Sigmoid colon (tissue), 7 donors: ENCODE measurements around the gene SEL1L. TPM values are rescaled to one million over a fixed set of nuclear protein-coding genes. Genes with fewer than 3 reads are reported as not detected.
"Not testable (repeated sequence)": the region's sequence is repeated elsewhere in the genome, so short reads cannot be mapped to it uniquely, and the experiment has no call there.

Source experiments
- DNase-seq: peaks from one replicate; pipeline ENCODE4 v3.0.0-alpha.2; 2019
- H3K27ac ChIP-seq, 4 donors: fragments of 200-600 bp; sonication (generic); one replicate each; pipeline ENCODE4 v1.5.1; 2016 to 2019; ENCODE audit warnings: mild to moderate bottlenecking in 1 of 4
- H3K27me3 ChIP-seq, 3 donors: fragments of 200-600 bp; sonication (generic); one replicate each; pipeline ENCODE4 v1.5.1; 2019; ENCODE audit warnings: mild to moderate bottlenecking in 1 of 3
- H3K36me3 ChIP-seq, 4 donors: fragments of 200-600 bp; sonication (generic); one replicate each; pipeline ENCODE4 v1.5.1; 2016 to 2019
- H3K4me1 ChIP-seq, 4 donors: fragments of 200-600 bp; sonication (generic); one replicate each; pipeline ENCODE4 v1.5.1; 2017 to 2019
- H3K4me3 ChIP-seq, 4 donors: fragments of 200-600 bp; sonication (generic); one replicate each; pipeline ENCODE4 v1.5.1; 2017 to 2019; ENCODE audit warnings: mild to moderate bottlenecking in 2 of 4, moderate library complexity in 1 of 4
- H3K9me3 ChIP-seq, 4 donors: fragments of 200-600 bp in 3 of 4; sonication (generic) in 3 of 4; one replicate each; pipeline versions ENCODE4 v1.5.1 to v1.6.1; 2013 to 2019
- EP300 ChIP-seq, 4 donors: sonication (generic); formaldehyde crosslinking; IDR thresholded peaks; one replicate each; pipeline ENCODE4 v1.6.1; 2017; ENCODE audit warnings: antibody characterized with exemption in 4 of 4
- POLR2A ChIP-seq, 2 donors: fragments of 450-650 bp; IDR thresholded peaks; one replicate each; pipeline ENCODE4 v1.6.1; 2016; ENCODE audit warnings: antibody characterized with exemption in 2 of 2, mild to moderate bottlenecking in 2 of 2, moderate library complexity in 2 of 2
- POLR2AphosphoS5 ChIP-seq, 4 donors: sonication (generic); formaldehyde crosslinking; IDR thresholded peaks; one replicate each; pipeline ENCODE4 v1.6.1; 2017; ENCODE audit warnings: antibody characterized with exemption in 4 of 4
- WGBS, 2 donors: extraction: QIAGEN DNeasy Blood & Tissue Kit; methylation state at CpG; one replicate each; pipeline ENCODE4 v1.1.7; 2013; 5-methylcytosine and 5-hydroxymethylcytosine counted together
- intact Hi-C: fragments of 100-400 bp; cut with DNase I; formaldehyde crosslinking; loops from one replicate; pipeline ENCODE4 v1.15.1; 2023
- polyA plus RNA-seq, 3 donors: library from polyadenylated mRNA; stranded (reverse); fragments of 200-250 nt; gene quantifications; one replicate each; pipeline ENCODE4 v1.2.3, GENCODE V29; 2013
- total RNA-seq, 4 donors: library from RNA; depleted of rRNA; stranded (reverse); fragments of >200 nt; gene quantifications; one replicate each; pipeline ENCODE4 v1.1.0, GENCODE V29; 2016
- TF ChIP-seq, protein P1 (sequence below), 4 experiments: fragments of 450-650 bp in 3 of 4; fragments of 200-600 bp in 1 of 4; IDR thresholded peaks; one replicate each; pipeline ENCODE4 v1.5.1; 2016 to 2019; ENCODE audit warnings: antibody characterized with exemption in 4 of 4, mild to moderate bottlenecking in 3 of 4, moderate library complexity in 2 of 4
- donor health status: healthy with polysubstance abuse.
- donor health status: Bipolar disorder and iron deficiency.
- donor health status: healthy.

Gene SEL1L
- total and polyA plus RNA-seq, 7 donors, result 4.2 to 74.8 (median 52.0) TPM

DNA sequence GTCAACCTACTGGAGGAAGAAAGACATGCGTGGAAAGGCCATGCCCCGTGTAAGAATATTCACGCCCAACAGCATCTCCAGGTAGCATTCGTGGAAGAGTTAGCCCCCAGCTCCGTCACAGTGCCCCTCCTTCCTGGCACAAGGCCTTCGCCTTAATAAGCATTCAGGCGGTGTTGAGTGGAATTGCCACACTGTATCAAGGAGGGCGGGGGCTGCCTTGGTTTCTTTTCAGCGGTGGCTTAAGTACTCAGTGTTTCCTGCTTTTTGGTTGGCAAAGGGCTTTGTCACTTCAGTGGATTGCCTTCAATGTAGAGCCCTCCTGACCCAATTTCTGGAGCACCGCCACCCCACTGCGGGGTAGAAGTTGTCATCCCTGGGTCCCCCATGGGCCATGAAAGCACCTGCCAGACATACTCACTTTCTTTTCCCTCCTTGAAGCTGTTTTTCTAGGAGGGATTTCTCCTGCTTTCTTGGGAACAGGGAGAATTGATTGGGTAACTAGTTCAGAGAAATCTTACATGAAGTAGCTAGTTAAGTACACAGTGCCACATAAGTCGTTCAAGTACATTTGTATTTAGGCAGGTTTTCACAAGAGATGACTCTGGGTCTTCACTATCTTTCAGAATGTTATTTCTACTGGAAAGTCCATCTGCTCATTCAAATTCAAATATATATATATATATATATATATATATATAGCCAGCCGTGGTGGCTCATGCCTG is 68.0 kb downstream of the SEL1L start:
- Histone ChIP-seq H3K4me3 (no peak overlapping the region), H3K9me3 (no peaks in the 10 kb centered on the region), H3K36me3 (no peaks in the 10 kb centered on the region), H3K4me1 (no peaks in the 10 kb centered on the region), H3K27ac (no peak overlapping the region), H3K27me3 (no peaks in the 10 kb centered on the region)
- WGBS, 2 donors, result 81 to 86% methylated on average over 13 of the region's 13 CpGs
- no peak for DNase-seq
- TF ChIP-seq, protein P1, sequence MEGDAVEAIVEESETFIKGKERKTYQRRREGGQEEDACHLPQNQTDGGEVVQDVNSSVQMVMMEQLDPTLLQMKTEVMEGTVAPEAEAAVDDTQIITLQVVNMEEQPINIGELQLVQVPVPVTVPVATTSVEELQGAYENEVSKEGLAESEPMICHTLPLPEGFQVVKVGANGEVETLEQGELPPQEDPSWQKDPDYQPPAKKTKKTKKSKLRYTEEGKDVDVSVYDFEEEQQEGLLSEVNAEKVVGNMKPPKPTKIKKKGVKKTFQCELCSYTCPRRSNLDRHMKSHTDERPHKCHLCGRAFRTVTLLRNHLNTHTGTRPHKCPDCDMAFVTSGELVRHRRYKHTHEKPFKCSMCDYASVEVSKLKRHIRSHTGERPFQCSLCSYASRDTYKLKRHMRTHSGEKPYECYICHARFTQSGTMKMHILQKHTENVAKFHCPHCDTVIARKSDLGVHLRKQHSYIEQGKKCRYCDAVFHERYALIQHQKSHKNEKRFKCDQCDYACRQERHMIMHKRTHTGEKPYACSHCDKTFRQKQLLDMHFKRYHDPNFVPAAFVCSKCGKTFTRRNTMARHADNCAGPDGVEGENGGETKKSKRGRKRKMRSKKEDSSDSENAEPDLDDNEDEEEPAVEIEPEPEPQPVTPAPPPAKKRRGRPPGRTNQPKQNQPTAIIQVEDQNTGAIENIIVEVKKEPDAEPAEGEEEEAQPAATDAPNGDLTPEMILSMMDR (IDR thresholded peaks at IDR 0.05), result no peak
- TF ChIP-seq EP300 (IDR thresholded peaks at IDR 0.05) (no peak), POLR2AphosphoS5 (IDR thresholded peaks at IDR 0.05) (no peak), POLR2A (IDR thresholded peaks at IDR 0.05) (no peak)
- intact Hi-C loops, result loop anchor here (10.0 kb wide), 2 partner anchors 69 to 511 kb away; partner anchors contain the start of genes SEL1L and TSHR

DNA sequence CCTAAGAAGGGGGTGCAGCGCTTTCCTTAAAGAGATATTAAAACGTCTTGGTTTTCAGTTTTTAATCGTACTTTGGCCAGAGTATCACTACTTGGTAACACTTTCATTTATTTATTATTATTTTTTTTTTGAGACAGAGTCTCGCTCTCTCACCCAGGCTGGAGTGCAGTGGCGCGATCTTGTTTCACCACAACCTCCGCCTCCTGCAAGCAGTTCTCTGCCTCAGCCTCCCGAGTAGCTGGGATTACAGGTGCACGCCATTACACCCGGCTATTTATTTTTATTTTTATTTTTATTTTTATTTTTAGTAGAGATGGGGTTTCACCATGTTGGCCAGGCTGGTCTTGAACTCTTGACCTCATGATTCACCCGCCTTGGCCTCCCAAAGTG is 68.7 kb downstream of the SEL1L start:
- H3K36me3 ChIP-seq, H3K9me3 ChIP-seq, H3K27me3 ChIP-seq, H3K4me1 ChIP-seq, DNase-seq: not testable (repeated sequence)
- WGBS, 2 donors, result 50 to 52% methylated on average over 11 of the region's 11 CpGs
- intact Hi-C loops, result loop anchor here (10.0 kb wide), 2 partner anchors 70 to 510 kb away; partner anchors contain the start of genes SEL1L and TSHR
- Histone ChIP-seq H3K27ac (peak overlapping the region in 3 of 4 donors; percentile 3 to 41 (median 27)), H3K4me3 (peak overlapping the region; percentile 22 to 44 (median 42))

DNA sequence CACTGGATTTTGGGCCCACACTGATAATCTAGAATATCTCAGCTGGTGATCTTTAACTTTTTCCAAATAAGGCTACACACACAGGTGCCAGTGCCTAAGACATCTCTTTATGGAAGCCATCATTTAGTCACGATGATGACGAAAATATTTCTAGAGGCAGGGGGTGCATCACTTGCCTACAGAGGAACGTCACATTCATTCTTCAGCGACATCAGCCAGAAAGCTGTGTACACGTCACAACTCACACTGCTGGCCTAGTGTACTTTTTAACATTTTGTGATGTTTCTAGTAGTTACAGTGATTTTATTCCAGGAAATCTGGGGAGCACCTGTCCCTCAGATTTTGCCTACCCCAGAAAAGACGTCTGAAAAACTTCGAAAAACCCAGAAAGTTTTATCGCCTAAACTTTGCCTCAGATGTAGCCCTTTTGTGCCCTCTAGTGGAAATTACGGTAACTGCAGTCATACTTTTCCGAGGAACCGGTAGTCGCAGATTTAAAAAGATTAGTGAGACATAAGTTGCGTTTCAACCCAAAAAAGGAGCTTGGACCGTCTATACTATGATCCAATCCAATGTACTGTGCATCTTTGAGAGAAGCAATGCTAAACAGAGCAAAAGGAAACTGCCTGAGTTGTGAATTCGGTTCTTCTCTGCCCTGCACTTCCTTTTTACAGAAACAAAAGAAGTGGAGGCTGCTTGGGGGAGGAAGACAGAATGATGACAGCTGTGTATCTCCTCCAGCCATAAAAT is 69.2 kb downstream of the SEL1L start:
- no peaks in the 10 kb centered on the region for H3K9me3 ChIP-seq
- no peaks in the 10 kb centered on the region for H3K36me3 ChIP-seq
- H3K27me3 ChIP-seq, result no peaks in the 10 kb centered on the region
- WGBS, 2 donors, result 20 to 24% methylated on average over 15 of the region's 15 CpGs
- intact Hi-C loops, result loop anchor here (10.0 kb wide), 2 partner anchors 70 to 510 kb away; partner anchors contain the start of genes SEL1L and TSHR
- no peaks in the 10 kb centered on the region for H3K4me1 ChIP-seq
- no peak for DNase-seq
- TF ChIP-seq, protein P1 (IDR thresholded peaks at IDR 0.05), result peak; percentile 82 to 89 (median 85)
- no peak for TF ChIP-seq POLR2A (IDR thresholded peaks at IDR 0.05)
- H3K4me3 ChIP-seq, result peak overlapping the region; percentile 22 to 44 (median 42)
- peak overlapping the region in 3 of 4 donors; percentile 3 to 41 (median 27) for H3K27ac ChIP-seq

DNA sequence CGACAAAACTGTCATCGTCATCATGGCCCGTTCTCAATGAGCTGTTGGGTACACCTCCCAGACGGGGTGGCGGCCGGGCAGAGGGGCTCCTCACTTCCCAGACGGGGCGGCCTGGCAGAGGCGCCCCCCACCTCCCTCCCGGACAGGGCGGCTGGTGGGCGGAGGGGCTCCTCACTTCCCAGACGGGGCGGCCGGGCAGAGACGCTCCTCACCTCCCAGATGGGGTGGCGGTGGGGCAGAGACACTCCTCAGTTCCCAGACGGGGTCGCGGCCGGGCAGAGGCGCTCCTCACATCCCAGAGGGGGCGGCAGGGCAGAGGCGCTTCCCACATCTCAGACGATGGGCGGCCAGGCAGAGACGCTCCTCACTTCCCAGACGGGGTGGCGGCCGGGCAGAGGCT is 71.3 kb downstream of the SEL1L start:
- H3K4me1 ChIP-seq, H3K36me3 ChIP-seq, DNase-seq, H3K27me3 ChIP-seq, H3K27ac ChIP-seq, H3K9me3 ChIP-seq, H3K4me3 ChIP-seq: not testable (repeated sequence)
- WGBS, 2 donors, result 95 to 97% methylated on average over 30 of the region's 30 CpGs
- intact Hi-C loops, result loop anchor here (10.0 kb wide), 2 partner anchors 72 to 508 kb away; partner anchors contain the start of genes SEL1L and TSHR

DNA sequence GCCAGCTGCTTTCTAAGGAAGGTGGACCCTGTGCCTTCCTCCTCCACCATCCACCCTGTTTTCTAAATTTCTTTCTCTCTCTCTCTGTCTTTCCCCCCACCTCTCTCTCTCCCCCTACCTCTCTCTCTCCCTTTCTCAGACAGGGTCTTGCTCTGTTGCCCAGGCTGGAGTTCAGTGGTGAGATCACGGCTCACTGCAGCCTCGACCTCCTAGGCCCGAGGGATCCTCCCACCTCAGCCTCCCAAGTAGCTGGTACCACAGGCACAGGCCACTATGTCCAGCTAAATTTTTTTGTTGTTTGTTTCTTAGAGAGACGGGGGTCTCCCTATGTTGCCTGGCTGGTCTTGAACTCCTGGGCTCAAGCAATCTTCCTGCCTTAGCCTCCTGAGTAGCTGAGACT is 73.7 kb downstream of the SEL1L start:
- no peak for TF ChIP-seq EP300 (IDR thresholded peaks at IDR 0.05)
- TF ChIP-seq POLR2A (IDR thresholded peaks at IDR 0.05), result no peak
- TF ChIP-seq, protein P1 (IDR thresholded peaks at IDR 0.05), result no peak
- no peak for TF ChIP-seq POLR2AphosphoS5 (IDR thresholded peaks at IDR 0.05)
- no peak for DNase-seq
- no peak overlapping the region for H3K4me3 ChIP-seq
- 89 to 92% methylated on average over 4 of the region's 4 CpGs for WGBS, 2 donors
- intact Hi-C loops, result loop anchor here (10.0 kb wide), 2 partner anchors 75 to 505 kb away; partner anchors contain the start of genes SEL1L and TSHR
- no peak overlapping the region for H3K27ac ChIP-seq
- no peaks in the 10 kb centered on the region for H3K9me3 ChIP-seq
- no peaks in the 10 kb centered on the region for H3K4me1 ChIP-seq
- H3K27me3 ChIP-seq, result no peaks in the 10 kb centered on the region
- H3K36me3 ChIP-seq, result no peaks in the 10 kb centered on the region
